HG03571 (cell line): ENCODE data around the gene LBP.
"Not testable (repeated sequence)": the region's sequence is repeated elsewhere in the genome, so short reads cannot be mapped to it uniquely, and the experiment has no call there.

ENCODE experiments used
- ATAC-seq: cut with Tn5 transposase; IDR thresholded peaks from one replicate; pipeline ENCODE4 v1.9.1; 2021; ENCODE audit not compliant: unreplicated experiment

Gene LBP

DNA sequence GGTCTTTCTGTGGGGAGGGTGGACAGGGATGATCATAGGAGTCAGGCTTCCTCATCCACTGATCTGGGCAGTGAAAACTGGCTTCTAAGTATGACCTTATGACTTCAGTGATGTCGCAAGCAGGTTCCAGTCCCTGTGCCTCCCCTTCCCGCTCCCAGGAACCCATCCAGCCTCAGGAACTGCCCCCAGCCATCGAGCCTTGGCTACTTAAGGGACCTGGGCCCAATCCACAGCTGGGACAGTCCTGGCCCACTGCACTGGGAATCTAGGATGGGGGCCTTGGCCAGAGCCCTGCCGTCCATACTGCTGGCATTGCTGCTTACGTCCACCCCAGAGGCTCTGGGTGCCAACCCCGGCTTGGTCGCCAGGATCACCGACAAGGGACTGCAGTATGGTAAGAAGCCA, at the start of gene LBP:
TSS of gene LBP (plus strand) at position 236 of the 405 bp plus-strand sequence. CDS start at position 271, 35 bp downstream.
- ATAC-seq, result no peak

DNA sequence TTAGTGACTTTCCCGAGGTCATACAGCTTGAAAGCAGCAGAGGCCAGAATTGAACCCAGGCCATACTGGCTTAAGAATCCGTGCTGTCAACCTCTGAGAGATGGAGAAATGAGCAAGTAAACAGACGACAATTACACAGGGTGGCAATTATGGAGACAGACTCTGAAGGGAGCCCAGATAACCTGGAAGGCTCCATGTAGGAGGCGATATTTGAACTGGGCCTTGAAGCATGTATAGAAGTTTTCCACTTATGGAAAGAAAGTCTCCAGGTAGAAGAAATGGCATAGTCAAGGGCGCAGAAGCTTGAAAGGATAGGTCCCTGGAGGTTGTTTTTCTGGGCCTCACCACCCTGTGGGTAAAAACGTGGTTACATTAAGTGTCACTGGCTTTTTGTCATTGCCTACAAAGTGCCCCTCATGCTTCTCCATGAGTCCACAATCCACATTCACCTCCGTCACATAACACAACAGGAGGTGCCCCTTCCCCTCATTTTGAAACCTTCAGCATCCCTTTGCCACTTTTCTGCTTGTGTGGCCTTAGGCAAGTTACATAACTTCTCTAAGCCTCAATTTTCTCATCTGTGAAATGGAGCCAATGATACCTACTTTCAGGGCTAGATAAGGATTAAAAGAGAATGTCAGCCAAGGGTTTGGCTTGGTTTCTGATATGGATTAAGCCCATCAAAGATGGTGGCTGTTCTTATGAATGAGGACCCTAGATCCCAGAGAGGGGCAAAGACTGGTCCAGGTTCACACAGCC, 48.2 kb upstream of the LBP start:
- ATAC-seq, result no peak

- ATAC-seq, result no peak
Observed at GRCh38 chr20:38298768-38299288, 47.5 kb upstream of the LBP start.

DNA sequence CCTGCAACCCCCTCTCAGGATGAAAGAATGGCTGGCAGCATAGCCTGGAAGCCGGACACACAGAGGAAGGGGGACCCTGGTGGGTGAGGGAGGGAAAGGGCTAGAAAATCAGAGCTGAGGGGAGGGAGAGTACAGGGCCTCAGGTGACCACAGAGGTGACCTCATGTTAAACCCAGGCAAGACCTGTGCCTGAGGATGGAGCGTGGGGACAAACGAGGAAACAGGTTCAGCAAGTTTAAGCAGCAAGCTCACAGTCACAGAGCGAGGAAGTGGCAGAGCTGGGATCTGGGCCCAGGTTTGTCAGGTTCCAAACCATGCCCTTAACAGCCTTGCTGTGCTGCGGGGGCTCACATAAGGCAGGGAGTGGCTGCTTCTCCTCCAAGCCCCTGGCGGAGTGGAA, 46.3 kb upstream of the LBP start:
- ATAC-seq, result no peak

DNA sequence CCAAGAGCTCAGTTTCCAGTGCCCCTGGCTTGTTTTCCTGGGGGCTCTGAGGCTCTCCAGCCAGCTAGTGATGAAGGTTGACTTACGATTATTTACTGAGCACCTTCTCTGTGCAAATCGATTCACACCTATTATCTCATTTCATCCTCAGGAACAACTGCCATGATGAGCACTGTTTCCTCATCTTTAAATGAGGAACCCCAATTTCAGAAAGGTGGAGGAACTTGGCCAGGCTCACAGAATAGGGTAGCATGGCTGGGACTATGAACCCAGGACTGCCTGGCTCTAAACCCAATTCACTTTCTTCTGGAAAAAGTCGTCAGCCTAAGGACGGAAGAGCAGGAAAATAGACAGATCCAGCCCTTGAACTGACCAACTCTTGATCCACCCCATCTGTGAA, 45.8 kb upstream of the LBP start:
- ATAC-seq, result no peak

- no peak for ATAC-seq
Observed at GRCh38 chr20:38301309-38301708, 45.0 kb upstream of the LBP start.

DNA sequence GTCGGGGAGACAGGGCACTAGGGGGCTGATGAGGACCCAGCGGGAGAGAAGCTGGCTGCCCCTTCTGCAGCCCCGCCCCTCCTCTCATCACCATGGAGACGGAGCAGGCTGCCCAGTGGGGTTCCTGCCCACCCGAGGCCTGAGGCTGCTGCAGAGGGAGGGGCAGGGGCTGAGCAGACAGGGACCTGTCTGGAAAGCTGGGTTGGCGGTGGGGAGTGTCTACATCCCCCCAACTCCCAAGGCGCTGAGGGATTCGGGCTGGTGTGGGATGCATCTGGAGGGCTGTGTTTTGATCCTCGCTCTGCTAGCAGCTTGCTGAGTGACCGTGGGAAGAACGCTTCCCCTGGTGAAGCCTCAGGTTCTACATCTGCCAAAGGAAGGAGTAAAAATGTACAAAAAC, 43.5 kb upstream of the LBP start:
- no peak for ATAC-seq

DNA sequence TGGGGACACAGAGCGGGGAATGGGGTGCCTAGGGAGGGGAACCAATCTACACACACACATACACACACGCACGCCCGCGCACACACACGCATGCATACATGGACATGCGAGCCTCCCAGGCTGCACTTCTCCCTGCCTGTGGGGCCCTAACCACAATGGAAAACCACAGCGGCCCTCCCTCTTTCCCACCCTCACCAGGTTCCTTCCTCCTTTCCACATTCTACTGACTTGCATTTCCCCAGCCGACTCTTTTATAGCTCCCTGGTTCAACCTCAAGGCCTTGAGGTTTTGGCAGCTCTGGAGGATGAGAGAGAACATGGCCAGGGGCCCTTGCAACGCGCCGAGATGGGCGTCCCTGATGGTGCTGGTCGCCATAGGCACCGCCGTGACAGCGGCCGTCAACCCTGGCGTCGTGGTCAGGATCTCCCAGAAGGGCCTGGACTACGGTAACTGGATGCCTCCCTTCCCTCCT, 42.3 kb upstream of the LBP start, which contains the start of gene BPI:
TSS of gene BPI (plus strand) at position 249 of the 472 bp plus-strand sequence. CDS start at position 317, 68 bp downstream.
- no peak for ATAC-seq

GRCh38 chr20:38304845-38305447, 41.3 kb upstream of the LBP start:
- ATAC-seq, result no peak

GRCh38 chr20:38305541-38305940, 40.7 kb upstream of the LBP start:
- no peak for ATAC-seq

DNA sequence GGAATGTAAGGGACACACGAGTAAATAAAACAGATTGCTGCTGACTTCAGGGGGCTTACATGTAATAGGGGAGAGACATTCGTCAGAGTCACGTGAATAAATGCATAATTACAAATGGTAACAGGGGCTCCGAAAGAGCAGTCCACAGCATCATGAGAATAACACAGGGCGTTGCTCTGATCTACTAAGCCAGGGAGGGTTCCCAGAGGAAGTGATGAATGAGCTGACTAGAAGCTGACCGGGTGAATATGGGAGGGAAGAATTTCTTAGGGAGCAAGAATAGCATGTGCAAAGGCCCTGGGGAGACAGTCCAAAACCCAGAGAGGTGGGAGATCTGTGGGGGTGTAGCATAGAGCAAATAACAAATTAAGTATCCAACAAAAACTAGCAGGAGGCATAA, 39.9 kb upstream of the LBP start:
- no peak for ATAC-seq

- ATAC-seq, result no peak
Observed at GRCh38 chr20:38307371-38308046, 38.8 kb upstream of the LBP start.

DNA sequence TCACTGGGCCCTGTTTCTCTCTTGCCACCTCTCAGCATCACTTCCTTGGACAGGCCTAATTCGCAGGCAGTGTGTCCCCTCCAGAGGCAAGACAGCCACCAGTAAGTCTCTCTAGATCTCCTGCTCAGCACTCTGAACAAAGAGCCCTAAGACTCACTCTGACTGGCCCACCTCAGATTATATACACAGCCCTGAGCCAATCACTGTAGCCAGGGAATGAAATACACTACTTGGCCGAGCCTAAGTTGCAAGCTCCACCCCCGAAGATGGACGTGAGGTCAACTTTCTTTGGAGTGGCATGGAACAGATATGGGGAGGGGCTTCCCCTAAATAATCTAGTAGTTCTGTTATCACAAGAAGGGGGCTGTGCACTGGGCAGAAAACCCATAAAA, 38.2 kb upstream of the LBP start:
- ATAC-seq, result no peak

DNA sequence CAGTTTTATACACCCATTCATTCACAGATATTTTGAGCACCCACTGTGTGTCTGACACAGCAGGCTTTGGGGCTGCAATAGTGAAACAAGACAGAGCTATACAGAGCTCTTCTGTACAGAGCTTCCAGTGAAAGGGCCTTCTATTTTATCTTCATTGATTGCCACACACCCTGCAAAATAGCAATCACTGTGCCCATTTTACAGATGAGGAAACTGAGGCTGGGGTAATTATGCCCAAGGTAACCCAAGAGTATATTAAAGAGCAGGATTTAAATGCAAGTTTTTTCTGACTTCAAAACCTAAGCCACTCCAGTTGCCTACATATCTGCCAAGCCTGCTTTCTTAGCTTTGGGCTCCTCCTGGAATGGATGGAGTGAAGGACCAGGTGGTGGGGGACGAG, 37.8 kb upstream of the LBP start:
- ATAC-seq, result no peak

- no peak for ATAC-seq
Observed at GRCh38 chr20:38311091-38311490, 35.2 kb upstream of the LBP start.

GRCh38 chr20:38311491-38311890, 34.8 kb upstream of the LBP start:
- no peak for ATAC-seq

DNA sequence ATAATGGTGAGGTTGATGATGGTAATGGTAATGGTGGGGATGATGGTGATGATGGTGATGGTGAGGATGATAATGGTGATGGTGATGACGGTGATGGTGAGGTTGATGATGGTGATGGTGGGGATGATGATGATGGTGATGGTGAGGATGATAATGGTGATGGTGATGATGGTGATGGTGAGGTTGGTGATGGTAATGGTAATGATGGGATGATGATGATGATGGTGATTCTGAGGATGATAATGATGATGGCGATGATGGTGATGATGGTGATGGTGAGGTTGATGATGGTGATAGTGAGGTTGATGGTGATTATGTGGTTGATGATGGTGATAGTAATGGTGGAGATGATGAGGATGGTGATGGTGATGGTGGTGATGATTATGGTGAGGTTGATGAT, 32.6 kb upstream of the LBP start:
- ATAC-seq, result no peak

- ATAC-seq, result not testable (repeated sequence)
Observed at GRCh38 chr20:38314350-38314749, 31.9 kb upstream of the LBP start.

- no peak for ATAC-seq
Observed at GRCh38 chr20:38315290-38315966, 30.9 kb upstream of the LBP start.

GRCh38 chr20:38316341-38316740, 29.9 kb upstream of the LBP start:
- no peak for ATAC-seq

GRCh38 chr20:38317422-38317821, 28.9 kb upstream of the LBP start:
- no peak for ATAC-seq
